H1 (cell line): ENCODE data around the gene FBXO39. TPM values are rescaled to one million over a fixed set of nuclear protein-coding genes. Genes with fewer than 3 reads are reported as not detected.

Experiments used
- CHD1 ChIP-seq: IDR thresholded peaks from 2 replicates; pipeline ENCODE4 v1.6.1; 2012; ENCODE audit warnings: low read depth, low read length, improper control_type of control experiment
- EGR1 ChIP-seq: IDR thresholded peaks from 2 replicates; pipeline ENCODE4 v1.6.1; 2011; ENCODE audit warnings: low read depth, low read length, borderline replicate concordance
- PHF8 ChIP-seq: fragments of 200-600 bp; sonication (generic); conservative IDR thresholded peaks from 2 replicates; pipeline ENCODE4 v1.7.1; 2012; ENCODE audit warnings: low read depth, mild to moderate bottlenecking, inconsistent platforms, low read length, moderate library complexity
- RAD21 ChIP-seq, 2 experiments: IDR thresholded peaks in 1 of 2; conservative IDR thresholded peaks in 1 of 2; 2 replicates each; pipeline ENCODE4 v1.6.1; 2011; ENCODE audit warnings: low read depth in 2 of 2, low read length in 2 of 2, improper control_type of control experiment in 1 of 2, inconsistent platforms in 1 of 2, mild to moderate bottlenecking in 1 of 2, moderate library complexity in 1 of 2
- SAP30 ChIP-seq: fragments of 300-600 bp; sonication (generic); IDR thresholded peaks from 2 replicates; pipeline ENCODE4 v1.7.1; 2012; ENCODE audit warnings: low read length, moderate library complexity, mild to moderate bottlenecking, inconsistent platforms; ENCODE audit not compliant: insufficient read depth, insufficient replicate concordance
- SIRT6 ChIP-seq: IDR thresholded peaks from one replicate; pipeline ENCODE4 v1.7.1; 2012; ENCODE audit warnings: low read length, inconsistent platforms
- SP2 ChIP-seq: IDR thresholded peaks from 2 replicates; pipeline ENCODE4 v1.6.1; 2012; ENCODE audit warnings: mild to moderate bottlenecking, low read length, inconsistent platforms
- TBP ChIP-seq: IDR thresholded peaks from 2 replicates; pipeline ENCODE4 v1.6.1; 2011; ENCODE audit warnings: low read depth, low read length, improper control_type of control experiment
- TCF12 ChIP-seq: IDR thresholded peaks from 2 replicates; pipeline ENCODE4 v1.6.1; 2011; ENCODE audit warnings: low read depth, mild to moderate bottlenecking, low read length
- polyA plus RNA-seq, 7 experiments: library from polyadenylated mRNA; depleted of rRNA in 3 of 7; stranded (reverse) in 5 of 7; unstranded in 2 of 7; fragments of >200 nt in 5 of 7; fragments of 200-250 nt in 2 of 7; gene quantifications; 1 replicate in 5 of 7; 2 replicates in 1 of 7; 4 replicates in 1 of 7; pipeline versions ENCODE4 v1.2.1 to v1.2.3, GENCODE V29; 2011 to 2013; ENCODE audit warnings: missing spikeins in 2 of 7, mixed read lengths in 2 of 7
- total RNA-seq: library from RNA; stranded (reverse); fragmentation: NEBNext Ultra II Directional; extraction: Animal tissue kit (Norgen Biotek cat#: 25700); gene quantifications from 2 replicates; pipeline ENCODE4 v1.2.1, GENCODE V29; 2021
- TF ChIP-seq, protein P1 (sequence below): fragments of 300-600 bp; sonication (generic); IDR thresholded peaks from 2 replicates; pipeline ENCODE4 v1.7.1; 2012; ENCODE audit warnings: low read length, moderate library complexity, mild to moderate bottlenecking, inconsistent platforms; ENCODE audit not compliant: insufficient replicate concordance

Gene FBXO39
- total and polyA plus RNA-seq, 2 of the 8 experiments (the other 6 are each of a cell fraction or from before 2014, with no cell fraction given) = 0.12 to 0.22 TPM

GRCh38 chr17:6823011-6823442, 47.0 kb downstream of the FBXO39 start (continued):
- TF ChIP-seq, protein P1, sequence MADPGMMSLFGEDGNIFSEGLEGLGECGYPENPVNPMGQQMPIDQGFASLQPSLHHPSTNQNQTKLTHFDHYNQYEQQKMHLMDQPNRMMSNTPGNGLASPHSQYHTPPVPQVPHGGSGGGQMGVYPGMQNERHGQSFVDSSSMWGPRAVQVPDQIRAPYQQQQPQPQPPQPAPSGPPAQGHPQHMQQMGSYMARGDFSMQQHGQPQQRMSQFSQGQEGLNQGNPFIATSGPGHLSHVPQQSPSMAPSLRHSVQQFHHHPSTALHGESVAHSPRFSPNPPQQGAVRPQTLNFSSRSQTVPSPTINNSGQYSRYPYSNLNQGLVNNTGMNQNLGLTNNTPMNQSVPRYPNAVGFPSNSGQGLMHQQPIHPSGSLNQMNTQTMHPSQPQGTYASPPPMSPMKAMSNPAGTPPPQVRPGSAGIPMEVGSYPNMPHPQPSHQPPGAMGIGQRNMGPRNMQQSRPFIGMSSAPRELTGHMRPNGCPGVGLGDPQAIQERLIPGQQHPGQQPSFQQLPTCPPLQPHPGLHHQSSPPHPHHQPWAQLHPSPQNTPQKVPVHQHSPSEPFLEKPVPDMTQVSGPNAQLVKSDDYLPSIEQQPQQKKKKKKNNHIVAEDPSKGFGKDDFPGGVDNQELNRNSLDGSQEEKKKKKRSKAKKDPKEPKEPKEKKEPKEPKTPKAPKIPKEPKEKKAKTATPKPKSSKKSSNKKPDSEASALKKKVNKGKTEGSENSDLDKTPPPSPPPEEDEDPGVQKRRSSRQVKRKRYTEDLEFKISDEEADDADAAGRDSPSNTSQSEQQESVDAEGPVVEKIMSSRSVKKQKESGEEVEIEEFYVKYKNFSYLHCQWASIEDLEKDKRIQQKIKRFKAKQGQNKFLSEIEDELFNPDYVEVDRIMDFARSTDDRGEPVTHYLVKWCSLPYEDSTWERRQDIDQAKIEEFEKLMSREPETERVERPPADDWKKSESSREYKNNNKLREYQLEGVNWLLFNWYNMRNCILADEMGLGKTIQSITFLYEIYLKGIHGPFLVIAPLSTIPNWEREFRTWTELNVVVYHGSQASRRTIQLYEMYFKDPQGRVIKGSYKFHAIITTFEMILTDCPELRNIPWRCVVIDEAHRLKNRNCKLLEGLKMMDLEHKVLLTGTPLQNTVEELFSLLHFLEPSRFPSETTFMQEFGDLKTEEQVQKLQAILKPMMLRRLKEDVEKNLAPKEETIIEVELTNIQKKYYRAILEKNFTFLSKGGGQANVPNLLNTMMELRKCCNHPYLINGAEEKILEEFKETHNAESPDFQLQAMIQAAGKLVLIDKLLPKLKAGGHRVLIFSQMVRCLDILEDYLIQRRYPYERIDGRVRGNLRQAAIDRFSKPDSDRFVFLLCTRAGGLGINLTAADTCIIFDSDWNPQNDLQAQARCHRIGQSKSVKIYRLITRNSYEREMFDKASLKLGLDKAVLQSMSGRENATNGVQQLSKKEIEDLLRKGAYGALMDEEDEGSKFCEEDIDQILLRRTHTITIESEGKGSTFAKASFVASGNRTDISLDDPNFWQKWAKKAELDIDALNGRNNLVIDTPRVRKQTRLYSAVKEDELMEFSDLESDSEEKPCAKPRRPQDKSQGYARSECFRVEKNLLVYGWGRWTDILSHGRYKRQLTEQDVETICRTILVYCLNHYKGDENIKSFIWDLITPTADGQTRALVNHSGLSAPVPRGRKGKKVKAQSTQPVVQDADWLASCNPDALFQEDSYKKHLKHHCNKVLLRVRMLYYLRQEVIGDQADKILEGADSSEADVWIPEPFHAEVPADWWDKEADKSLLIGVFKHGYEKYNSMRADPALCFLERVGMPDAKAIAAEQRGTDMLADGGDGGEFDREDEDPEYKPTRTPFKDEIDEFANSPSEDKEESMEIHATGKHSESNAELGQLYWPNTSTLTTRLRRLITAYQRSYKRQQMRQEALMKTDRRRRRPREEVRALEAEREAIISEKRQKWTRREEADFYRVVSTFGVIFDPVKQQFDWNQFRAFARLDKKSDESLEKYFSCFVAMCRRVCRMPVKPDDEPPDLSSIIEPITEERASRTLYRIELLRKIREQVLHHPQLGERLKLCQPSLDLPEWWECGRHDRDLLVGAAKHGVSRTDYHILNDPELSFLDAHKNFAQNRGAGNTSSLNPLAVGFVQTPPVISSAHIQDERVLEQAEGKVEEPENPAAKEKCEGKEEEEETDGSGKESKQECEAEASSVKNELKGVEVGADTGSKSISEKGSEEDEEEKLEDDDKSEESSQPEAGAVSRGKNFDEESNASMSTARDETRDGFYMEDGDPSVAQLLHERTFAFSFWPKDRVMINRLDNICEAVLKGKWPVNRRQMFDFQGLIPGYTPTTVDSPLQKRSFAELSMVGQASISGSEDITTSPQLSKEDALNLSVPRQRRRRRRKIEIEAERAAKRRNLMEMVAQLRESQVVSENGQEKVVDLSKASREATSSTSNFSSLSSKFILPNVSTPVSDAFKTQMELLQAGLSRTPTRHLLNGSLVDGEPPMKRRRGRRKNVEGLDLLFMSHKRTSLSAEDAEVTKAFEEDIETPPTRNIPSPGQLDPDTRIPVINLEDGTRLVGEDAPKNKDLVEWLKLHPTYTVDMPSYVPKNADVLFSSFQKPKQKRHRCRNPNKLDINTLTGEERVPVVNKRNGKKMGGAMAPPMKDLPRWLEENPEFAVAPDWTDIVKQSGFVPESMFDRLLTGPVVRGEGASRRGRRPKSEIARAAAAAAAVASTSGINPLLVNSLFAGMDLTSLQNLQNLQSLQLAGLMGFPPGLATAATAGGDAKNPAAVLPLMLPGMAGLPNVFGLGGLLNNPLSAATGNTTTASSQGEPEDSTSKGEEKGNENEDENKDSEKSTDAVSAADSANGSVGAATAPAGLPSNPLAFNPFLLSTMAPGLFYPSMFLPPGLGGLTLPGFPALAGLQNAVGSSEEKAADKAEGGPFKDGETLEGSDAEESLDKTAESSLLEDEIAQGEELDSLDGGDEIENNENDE = no peak
- TF ChIP-seq CHD1 (no peak), TBP (no peak), RAD21 (IDR thresholded peaks at IDR 0.05 in 1 of 2, conservative IDR thresholded peaks at IDR 0.05 in 1 of 2; ENCODE audit: low read depth in 2 of 2, low read length in 2 of 2) (no peak), EGR1 (no peak), SP2 (no peak), SAP30 (no peak), PHF8 (no peak), SIRT6 (no peak), TCF12 (no peak)
